ENCODE results near the gene SDF2L1. TPM values are rescaled to one million over a fixed set of nuclear protein-coding genes. Genes with fewer than 3 reads are reported as not detected.

SDF2L1 gene
- polyA plus RNA-seq, 3 donors = 31.7 to 46.2 (median 44.7) TPM

DNA sequence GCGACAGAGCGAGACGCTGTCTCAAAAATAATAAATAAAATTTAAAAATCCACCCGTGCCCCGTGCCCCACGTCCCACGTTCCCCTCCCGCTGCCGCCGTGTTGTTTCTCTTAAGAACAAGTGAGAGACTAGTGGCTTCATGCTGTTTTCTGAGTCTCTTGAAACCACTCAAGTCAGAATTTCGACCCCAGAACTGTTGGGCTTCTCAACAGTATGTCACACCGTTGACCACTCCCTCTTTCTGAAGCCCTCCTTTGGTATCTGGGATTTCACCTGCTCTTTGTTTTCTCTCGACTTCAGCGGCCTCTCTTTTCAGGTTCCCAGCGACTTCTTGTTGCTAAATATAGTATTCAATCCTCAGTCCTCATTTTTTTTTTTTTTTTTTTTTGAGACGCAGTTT, 24.7 kb downstream of the SDF2L1 start:
- no peak for DNase-seq
- H3K36me3 Mint-ChIP-seq = peaks cover 21 to 25% of the 10 kb centered on the region in 2 donors
- H3K79me2 ChIP-seq (ENCODE audit: insufficient read depth, low read length) = peaks cover 41% of the 10 kb centered on the region
- H4K20me1 ChIP-seq (ENCODE audit: insufficient read depth, low read length) = peaks cover 10% of the 10 kb centered on the region
- H3K9me3 ChIP-seq (replicated peaks in 1 of 2; ENCODE audit: control insufficient read depth in 1 of 2, insufficient read depth in 1 of 2, low read length in 2 of 2) = no peaks in the 10 kb centered on the region
- peak overlapping the region; percentile 87 for H3K9ac ChIP-seq (ENCODE audit: insufficient read depth, low read length, poor library complexity, severe bottlenecking)
- H3K36me3 ChIP-seq (replicated peaks in 1 of 2; ENCODE audit: control insufficient read depth in 1 of 2, insufficient read depth in 2 of 2, low read length in 2 of 2) = peaks cover 18 to 27% of the 10 kb centered on the region in 2 donors
- H3K4me1 Mint-ChIP-seq = peaks cover 29% of the 10 kb centered on the region
- no peaks in the 10 kb centered on the region for H3K27me3 Mint-ChIP-seq (ENCODE audit: low read depth in 3 of 3)
- H3K4me2 ChIP-seq (replicated peaks; ENCODE audit: extremely low read depth, low read length, poor library complexity, severe bottlenecking) = peak overlapping the region; percentile 85
- H3K27ac ChIP-seq (ENCODE audit: low read depth in 1 of 2, low read length in 2 of 2) = peak overlapping the region; percentile 87 to 96
- peaks cover 0 to 2% (median 0%) of the 10 kb centered on the region in 7 donors for H3K9me3 Mint-ChIP-seq
- H2AFZ ChIP-seq (ENCODE audit: insufficient read depth, low read depth, low read length, poor library complexity, severe bottlenecking) = peak overlapping the region; percentile 95
- TF ChIP-seq, protein P1, sequence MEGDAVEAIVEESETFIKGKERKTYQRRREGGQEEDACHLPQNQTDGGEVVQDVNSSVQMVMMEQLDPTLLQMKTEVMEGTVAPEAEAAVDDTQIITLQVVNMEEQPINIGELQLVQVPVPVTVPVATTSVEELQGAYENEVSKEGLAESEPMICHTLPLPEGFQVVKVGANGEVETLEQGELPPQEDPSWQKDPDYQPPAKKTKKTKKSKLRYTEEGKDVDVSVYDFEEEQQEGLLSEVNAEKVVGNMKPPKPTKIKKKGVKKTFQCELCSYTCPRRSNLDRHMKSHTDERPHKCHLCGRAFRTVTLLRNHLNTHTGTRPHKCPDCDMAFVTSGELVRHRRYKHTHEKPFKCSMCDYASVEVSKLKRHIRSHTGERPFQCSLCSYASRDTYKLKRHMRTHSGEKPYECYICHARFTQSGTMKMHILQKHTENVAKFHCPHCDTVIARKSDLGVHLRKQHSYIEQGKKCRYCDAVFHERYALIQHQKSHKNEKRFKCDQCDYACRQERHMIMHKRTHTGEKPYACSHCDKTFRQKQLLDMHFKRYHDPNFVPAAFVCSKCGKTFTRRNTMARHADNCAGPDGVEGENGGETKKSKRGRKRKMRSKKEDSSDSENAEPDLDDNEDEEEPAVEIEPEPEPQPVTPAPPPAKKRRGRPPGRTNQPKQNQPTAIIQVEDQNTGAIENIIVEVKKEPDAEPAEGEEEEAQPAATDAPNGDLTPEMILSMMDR (IDR thresholded peaks at IDR 0.05) = no peak
- H3K4me1 ChIP-seq (ENCODE audit: control insufficient read depth in 1 of 2, insufficient read depth in 2 of 2, low read length in 2 of 2) = peaks cover 12 to 18% of the 10 kb centered on the region in 2 donors
- no peaks in the 10 kb centered on the region for H3K27me3 ChIP-seq (ENCODE audit: control insufficient read depth in 2 of 2, insufficient read depth in 2 of 2, low read length in 2 of 2)
- peak overlapping the region; percentile 94 to 96 for H3K4me3 Mint-ChIP-seq
- H3K4me3 ChIP-seq (replicated peaks in 1 of 3; ENCODE audit: low read depth in 2 of 3, low read length in 3 of 3) = peak overlapping the region; percentile 61 to 94 (median 76)
- 58% methylated on average over 11 of the region's 16 CpGs for WGBS (ENCODE audit: insufficient coverage)
- H3K27ac Mint-ChIP-seq = peak overlapping the region; percentile 82 to 99 (median 98)
- intact Hi-C loops (cut with micrococcal nuclease) = no loop called here

DNA sequence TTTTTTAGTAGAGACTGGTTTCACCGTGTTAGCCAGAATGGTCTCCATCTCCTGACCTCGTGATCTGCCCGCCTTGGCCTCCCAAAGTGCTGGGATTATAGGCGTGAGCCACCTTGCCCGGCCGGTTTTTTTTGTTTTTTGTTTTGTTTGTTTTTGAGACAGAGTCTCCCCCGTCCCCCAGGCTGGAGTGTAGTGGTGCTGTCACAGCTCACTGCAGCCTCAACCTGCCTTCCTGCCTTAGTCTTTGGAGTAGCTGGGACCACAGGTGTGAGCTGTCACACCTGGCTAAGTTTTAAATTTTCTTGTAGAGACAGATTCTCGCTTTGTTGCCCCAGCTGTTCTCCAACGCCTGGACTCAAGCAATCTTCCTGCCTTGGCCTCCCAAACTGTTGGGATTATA, 26.9 kb downstream of the SDF2L1 start:
- Histone ChIP-seq H3K27me3 (ENCODE audit: control insufficient read depth in 2 of 2, insufficient read depth in 2 of 2, low read length in 2 of 2) (no peaks in the 10 kb centered on the region), H3K4me3 (replicated peaks in 1 of 3; ENCODE audit: low read depth in 2 of 3, low read length in 3 of 3) (no peak overlapping the region), H3K9ac (ENCODE audit: insufficient read depth, low read length, poor library complexity, severe bottlenecking) (no peak overlapping the region), H4K20me1 (ENCODE audit: insufficient read depth, low read length) (peaks cover 30% of the 10 kb centered on the region), H3K27ac (ENCODE audit: low read depth in 1 of 2, low read length in 2 of 2) (no peak overlapping the region), H3K4me2 (replicated peaks; ENCODE audit: extremely low read depth, low read length, poor library complexity, severe bottlenecking) (no peak overlapping the region), H2AFZ (ENCODE audit: insufficient read depth, low read depth, low read length, poor library complexity, severe bottlenecking) (no peak overlapping the region), H3K9me3 (replicated peaks in 1 of 2; ENCODE audit: control insufficient read depth in 1 of 2, insufficient read depth in 1 of 2, low read length in 2 of 2) (no peaks in the 10 kb centered on the region), H3K79me2 (ENCODE audit: insufficient read depth, low read length) (peaks cover 52% of the 10 kb centered on the region), H3K36me3 (replicated peaks in 1 of 2; ENCODE audit: control insufficient read depth in 1 of 2, insufficient read depth in 2 of 2, low read length in 2 of 2) (peaks cover 39 to 49% of the 10 kb centered on the region in 2 donors), H3K4me1 (ENCODE audit: control insufficient read depth in 1 of 2, insufficient read depth in 2 of 2, low read length in 2 of 2) (peaks cover 12 to 18% of the 10 kb centered on the region in 2 donors)
- H3K36me3 Mint-ChIP-seq = peaks cover 41 to 48% of the 10 kb centered on the region in 2 donors
- 97% methylated on average over 5 of the region's 9 CpGs for WGBS (ENCODE audit: insufficient coverage)
- peaks cover 36% of the 10 kb centered on the region for H3K4me1 Mint-ChIP-seq
- peaks cover 0 to 2% (median 0%) of the 10 kb centered on the region in 7 donors for H3K9me3 Mint-ChIP-seq
- no peak for DNase-seq
- no peak overlapping the region for H3K4me3 Mint-ChIP-seq
- peaks cover 0 to 2% (median 0%) of the 10 kb centered on the region in 3 donors for H3K27me3 Mint-ChIP-seq (ENCODE audit: low read depth in 3 of 3)
- intact Hi-C loops (cut with micrococcal nuclease) = no loop called here
- TF ChIP-seq, protein P1 (IDR thresholded peaks at IDR 0.05) = no peak
- H3K27ac Mint-ChIP-seq = peak overlapping the region in 5 of 7 donors; percentile 27 to 46 (median 34)

Data from CD14-positive monocyte (primary cell).